GM23338 (cell line): Measurements from ENCODE around the gene DDX27. TPM values are rescaled to one million over a fixed set of nuclear protein-coding genes. Genes with fewer than 3 reads are reported as not detected.

Experiments
- ATAC-seq: fragments of 200-7000 bp; cut with Tn5 transposase; 3 replicates; pipeline ENCODE4 v1.9.1; 2020
- DNase-seq: peaks from one replicate; pipeline ENCODE4 v3.0.0-alpha.2; 2015; ENCODE audit warnings: low spot score
- H2AFZ ChIP-seq: fragments of 200-600 bp; sonication (generic); 2 replicates; pipeline ENCODE4 v1.8.0; 2016; ENCODE audit warnings: antibody characterized with exemption, mild to moderate bottlenecking, moderate library complexity
- H3F3A ChIP-seq: fragments of 200-600 bp; sonication (generic); replicated peaks from 2 replicates; pipeline ENCODE4 v1.8.0; 2017; ENCODE audit warnings: antibody characterized with exemption, mixed run types, low read depth
- H3K27ac ChIP-seq: fragments of 200-600 bp; sonication (generic); 2 replicates; pipeline ENCODE4 v1.6.1; 2016; ENCODE audit warnings: low read depth
- H3K27me3 ChIP-seq: fragments of 200-600 bp; sonication (generic); 2 replicates; pipeline ENCODE4 v1.8.0; 2016; ENCODE audit warnings: mild to moderate bottlenecking, mixed run types, moderate library complexity; ENCODE audit not compliant: insufficient read depth
- H3K36me3 ChIP-seq: fragments of 200-600 bp; sonication (generic); 2 replicates; pipeline ENCODE4 v1.8.0; 2016; ENCODE audit warnings: mild to moderate bottlenecking; ENCODE audit not compliant: insufficient read depth
- H3K4me1 ChIP-seq: fragments of 200-600 bp; sonication (generic); 2 replicates; pipeline ENCODE4 v1.8.0; 2016; ENCODE audit warnings: mild to moderate bottlenecking, moderate library complexity; ENCODE audit not compliant: insufficient read depth
- H3K4me2 ChIP-seq: fragments of 200-600 bp; sonication (generic); 2 replicates; pipeline ENCODE4 v1.7.1; 2017; ENCODE audit warnings: mixed run types
- H3K4me3 ChIP-seq: fragments of 200-600 bp; sonication (generic); 2 replicates; pipeline ENCODE4 v1.6.1; 2016; ENCODE audit warnings: mixed run types
- H3K79me2 ChIP-seq: fragments of 200-600 bp; sonication (generic); replicated peaks from 2 replicates; pipeline ENCODE4 v1.8.0; 2017; ENCODE audit warnings: mild to moderate bottlenecking; ENCODE audit not compliant: insufficient read depth
- H3K9me2 ChIP-seq: fragments of 200-600 bp; sonication (generic); 2 replicates; pipeline ENCODE4 v1.8.0; 2017; ENCODE audit not compliant: insufficient read depth
- H4K20me1 ChIP-seq: fragments of 200-600 bp; sonication (generic); replicated peaks from 2 replicates; pipeline ENCODE4 v1.8.0; 2017; ENCODE audit warnings: mild to moderate bottlenecking; ENCODE audit not compliant: insufficient read depth
- H3K27ac Mint-ChIP-seq: 2 replicates; pipeline ENCODE4 v1.8.0; 2020; ENCODE audit warnings: inconsistent platforms, mild to moderate bottlenecking, moderate library complexity, mixed read lengths
- H3K27me3 Mint-ChIP-seq: 3 replicates; pipeline ENCODE4 v1.8.0; 2022; ENCODE audit warnings: low read depth, mild to moderate bottlenecking, moderate library complexity, mixed read lengths, inconsistent platforms; ENCODE audit not compliant: insufficient read depth, poor library complexity
- H3K36me3 Mint-ChIP-seq: 3 replicates; pipeline ENCODE4 v1.8.0; 2021; ENCODE audit warnings: low read depth, mild to moderate bottlenecking, inconsistent platforms, moderate library complexity, mixed read lengths
- H3K4me1 Mint-ChIP-seq: 3 replicates; pipeline ENCODE4 v1.8.0; 2020; ENCODE audit warnings: mild to moderate bottlenecking, inconsistent platforms, mixed read lengths
- H3K4me3 Mint-ChIP-seq: 3 replicates; pipeline ENCODE4 v1.8.0; 2021; ENCODE audit warnings: moderate library complexity, mild to moderate bottlenecking, inconsistent platforms, mixed read lengths
- H3K9me3 Mint-ChIP-seq: 3 replicates; pipeline ENCODE4 v1.8.0; 2020; ENCODE audit warnings: moderate library complexity, mild to moderate bottlenecking, inconsistent platforms, mixed read lengths
- CREB1 ChIP-seq: fragments of 250-450 bp; sonication (Bioruptor Pico); IDR thresholded peaks from 2 replicates; pipeline ENCODE4 v1.5.0; 2020; ENCODE audit warnings: low read depth, mild to moderate bottlenecking, moderate library complexity
- CTCF ChIP-seq, 2 experiments: fragments of 200-600 bp in 1 of 2; sonication (generic) in 1 of 2; conservative IDR thresholded peaks; 2 replicates each; pipeline versions ENCODE4 v1.5.1 to v1.6.1; 2016 to 2017; ENCODE audit warnings: antibody characterized with exemption in 2 of 2, low read depth in 2 of 2, mild to moderate bottlenecking in 2 of 2, moderate library complexity in 1 of 2
- ETS1 ChIP-seq: IDR thresholded peaks from 2 replicates; pipeline ENCODE4 v1.6.1; 2016; ENCODE audit warnings: antibody characterized with exemption
- EZH2 ChIP-seq: fragments of 200-600 bp; sonication (generic); IDR thresholded peaks from one replicate; pipeline ENCODE4 v1.8.0; 2017; ENCODE audit warnings: antibody characterized with exemption, mild to moderate bottlenecking, low read depth; ENCODE audit not compliant: unreplicated experiment
- JUNB ChIP-seq: IDR thresholded peaks from one replicate; pipeline ENCODE4 v1.6.1; 2016; ENCODE audit warnings: antibody characterized with exemption; ENCODE audit not compliant: unreplicated experiment
- NANOG ChIP-seq: IDR thresholded peaks from 2 replicates; pipeline ENCODE4 v1.6.1; 2016; ENCODE audit warnings: antibody characterized with exemption, borderline replicate concordance
- REST ChIP-seq: IDR thresholded peaks from one replicate; pipeline ENCODE4 v1.6.1; 2018; ENCODE audit warnings: antibody characterized with exemption; ENCODE audit not compliant: unreplicated experiment
- STAT1 ChIP-seq: IDR thresholded peaks from one replicate; pipeline ENCODE4 v1.6.1; 2016; ENCODE audit warnings: antibody characterized with exemption; ENCODE audit not compliant: unreplicated experiment
- ZNF114 ChIP-seq: fragments of 250-450 bp; sonication (Bioruptor Pico); IDR thresholded peaks from 2 replicates; pipeline ENCODE4 v1.5.0; 2020; ENCODE audit warnings: mild to moderate bottlenecking, moderate library complexity
- ZNF331 ChIP-seq: fragments of 250-450 bp; sonication (Bioruptor Pico); IDR thresholded peaks from 2 replicates; pipeline ENCODE4 v1.5.0; 2020; ENCODE audit warnings: low read depth, mild to moderate bottlenecking, moderate library complexity
- polyA plus RNA-seq: library from polyadenylated mRNA; unstranded; fragments of >200 nt; fragmentation: Nextera tagmentation; extraction: Ambion mirVana; gene quantifications from 2 replicates; pipeline ENCODE4 v1.2.1, GENCODE V29; 2016
- total RNA-seq: library from RNA; depleted of rRNA; stranded (reverse); fragments of >200 nt; shearing (Covaris generic); gene quantifications from 2 replicates; pipeline ENCODE4 v1.2.3, GENCODE V29; 2014

The DDX27 gene
- total and polyA plus RNA-seq, 2 experiments from 2014 or later, result 53.3 to 81.3 TPM

- H3K9me2 ChIP-seq, result peaks cover 3% of the 10 kb centered on the region; the same call in 1 of the 2 replicates
- Mint-ChIP-seq H3K4me3 (no peak overlapping the region), H3K27me3 (no peaks in the 10 kb centered on the region), H3K4me1 (no peaks in the 10 kb centered on the region), H3K9me3 (peaks cover 6% of the 10 kb centered on the region; the same call in 2 of the 3 replicates), H3K27ac (no peak overlapping the region), H3K36me3 (no peaks in the 10 kb centered on the region; the same call in 2 of the 3 replicates)
- H3K79me2 ChIP-seq, result no peaks in the 10 kb centered on the region
- H4K20me1 ChIP-seq, result no peaks in the 10 kb centered on the region
- ATAC-seq (no peak), DNase-seq (no peak)
- no peak overlapping the region for H3K4me2 ChIP-seq
- no peaks in the 10 kb centered on the region for H3K36me3 ChIP-seq
- H3K4me3 ChIP-seq, result no peak overlapping the region
- no peaks in the 10 kb centered on the region for H3K4me1 ChIP-seq
- no peak overlapping the region for H3K27ac ChIP-seq
- no peaks in the 10 kb centered on the region for H3F3A ChIP-seq
- H2AFZ ChIP-seq, result no peak overlapping the region
- TF ChIP-seq CTCF (conservative IDR thresholded peaks at IDR 0.05; ENCODE audit: low read depth in 2 of 2) (no peak), REST (no peak), EZH2 (no peak), ZNF114 (CRISPR knock-in tag) (no peak), CREB1 (CRISPR knock-in tag) (no peak), JUNB (no peak)
- H3K27me3 ChIP-seq, result no peaks in the 10 kb centered on the region
Observed at GRCh38 chr20:49210757-49211110, 8.5 kb upstream of the DDX27 start.

- Histone ChIP-seq H3F3A (no peaks in the 10 kb centered on the region), H3K27me3 (no peaks in the 10 kb centered on the region), H4K20me1 (no peaks in the 10 kb centered on the region), H3K27ac (no peak overlapping the region), H3K36me3 (no peaks in the 10 kb centered on the region), H3K4me1 (no peaks in the 10 kb centered on the region), H3K4me2 (no peak overlapping the region), H3K79me2 (peaks cover under 1% of the 10 kb centered on the region), H3K9me2 (peaks cover 3% of the 10 kb centered on the region; the same call in 1 of the 2 replicates), H3K4me3 (no peak overlapping the region), H2AFZ (no peak overlapping the region)
- Mint-ChIP-seq H3K4me3 (no peak overlapping the region), H3K9me3 (peaks cover 9% of the 10 kb centered on the region), H3K27ac (no peak overlapping the region), H3K36me3 (peaks cover under 1% of the 10 kb centered on the region; the same call in 2 of the 3 replicates), H3K27me3 (peaks cover 8% of the 10 kb centered on the region), H3K4me1 (peaks cover 6% of the 10 kb centered on the region)
- DNase-seq (no peak), ATAC-seq (no peak)
- TF ChIP-seq ETS1, result no peak
- no peak for TF ChIP-seq ZNF331 (CRISPR knock-in tag)
- no peak for TF ChIP-seq JUNB
- no peak for TF ChIP-seq NANOG
- no peak for TF ChIP-seq CTCF (conservative IDR thresholded peaks at IDR 0.05; ENCODE audit: low read depth in 2 of 2)
- TF ChIP-seq STAT1, result no peak
- no peak for TF ChIP-seq CREB1 (CRISPR knock-in tag)
Observed at GRCh38 chr20:49214571-49214970, 4.6 kb upstream of the DDX27 start.
